ENCODE data around the gene E2F8.

The E2F8 gene

GRCh38 chr11:19218786-19219460 is 21.8 kb downstream of the E2F8 start:
- DNase-seq, result peak; percentile 28

DNA sequence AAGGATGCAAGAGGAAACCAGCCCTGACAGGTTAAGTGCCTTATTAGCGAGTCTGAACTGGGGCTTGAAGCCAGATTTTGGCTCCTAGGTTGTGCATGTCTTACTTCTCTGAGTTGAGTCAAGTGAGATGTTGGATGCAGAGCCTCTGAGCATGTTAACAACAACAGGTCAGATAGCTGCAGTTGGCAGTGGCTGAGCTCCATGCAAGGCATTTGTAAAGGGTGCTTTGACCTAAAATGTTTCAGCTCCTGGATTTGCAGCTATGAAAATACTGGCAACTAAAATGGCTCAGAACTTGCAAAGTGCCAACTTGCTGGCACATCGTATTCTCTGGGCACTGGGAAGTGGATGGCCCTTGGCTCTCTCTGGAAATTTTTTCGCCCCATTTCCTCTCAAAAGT is 22.5 kb downstream of the E2F8 start:
- no peak for DNase-seq

DNA sequence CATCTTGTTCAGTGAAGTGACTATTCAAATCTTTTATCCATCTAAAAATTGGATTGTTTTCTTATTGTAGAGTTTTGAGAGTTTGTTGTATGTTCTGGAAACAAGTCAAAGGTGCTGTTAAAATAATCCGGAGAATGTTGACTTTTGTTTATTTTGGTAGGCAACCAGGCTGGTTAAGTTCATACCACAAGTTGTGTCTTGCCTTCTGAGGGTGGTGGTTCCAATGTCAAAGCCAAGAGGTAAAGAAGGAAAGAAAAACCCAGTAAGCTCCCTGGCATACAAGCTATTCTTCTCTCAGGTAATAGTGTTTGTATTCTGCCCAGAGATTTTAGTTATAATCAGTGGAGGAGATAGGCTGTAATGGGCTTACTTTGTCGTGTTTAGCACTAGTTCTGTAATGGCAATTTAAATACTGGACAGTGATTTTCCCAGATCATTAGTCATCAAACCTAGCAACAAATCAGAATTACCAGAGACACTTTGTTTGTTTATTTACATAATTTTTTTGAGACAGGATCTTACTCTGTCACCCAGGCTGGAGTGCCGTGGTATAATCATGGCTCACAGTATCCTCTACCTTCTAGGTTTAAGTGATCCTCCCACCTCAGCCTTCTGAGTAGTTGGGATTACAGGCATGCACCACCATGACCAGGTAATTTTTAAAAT is 23.9 kb downstream of the E2F8 start:
- DNase-seq, result no peak

GRCh38 chr11:19216021-19216420 is 24.7 kb downstream of the E2F8 start:
- DNase-seq, result no peak

DNA sequence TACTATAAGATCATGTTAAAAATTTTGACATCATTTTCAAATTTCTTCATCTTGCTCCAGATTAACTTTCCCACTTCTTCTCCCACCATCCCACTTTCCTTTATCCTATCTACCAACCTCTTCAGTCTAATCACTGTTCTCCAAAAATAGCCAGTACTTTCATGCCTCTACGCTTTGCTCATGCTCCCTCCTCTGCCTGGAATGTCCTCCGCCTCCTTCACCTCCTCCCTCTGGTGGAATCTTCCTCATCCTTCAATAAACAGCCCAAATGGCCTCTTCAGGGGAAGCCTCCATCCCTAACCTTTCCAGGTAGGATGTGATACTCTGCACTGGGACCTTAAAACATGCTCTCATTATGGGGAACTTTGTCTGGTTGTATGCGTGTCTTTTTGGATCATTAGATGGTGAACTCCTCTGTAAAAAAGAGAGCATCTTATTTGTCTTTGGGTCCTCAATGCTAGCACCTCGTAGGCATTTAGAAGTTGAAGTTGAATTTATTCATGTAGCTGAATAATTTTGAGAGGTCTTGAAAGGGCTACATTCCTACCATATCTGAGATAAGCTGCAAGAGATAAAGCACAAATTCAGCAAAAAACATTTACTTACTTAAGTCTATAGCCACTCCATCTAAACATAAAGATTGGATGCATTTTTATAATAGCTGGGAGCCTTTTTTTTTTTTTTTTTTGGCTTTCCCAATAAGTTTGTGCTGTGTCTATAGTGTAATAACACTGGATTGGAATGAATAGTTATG is 31.0 kb downstream of the E2F8 start:
- DNase-seq, result no peak

- no peak for DNase-seq
These were observed 31.7 kb downstream of the E2F8 start for GRCh38 chr11:19208959-19209546.

DNA sequence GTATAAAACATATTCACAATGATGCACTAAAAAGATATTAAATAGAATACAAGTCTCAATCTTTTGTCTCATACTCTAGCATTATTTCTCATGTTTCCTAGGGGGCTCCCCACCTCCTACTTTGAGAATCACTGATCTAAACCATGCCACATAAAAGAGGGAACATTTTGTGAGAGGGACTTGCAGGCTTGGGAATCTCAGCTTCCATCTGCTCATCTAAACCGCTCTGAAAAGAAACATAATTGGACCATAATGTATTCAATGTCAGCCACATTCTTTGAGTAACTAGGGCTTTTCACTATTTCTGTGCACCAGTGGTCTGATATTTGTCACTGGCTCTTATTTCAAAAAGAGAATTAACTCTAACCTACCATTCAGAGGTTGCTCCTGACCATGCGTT is 32.6 kb downstream of the E2F8 start:
- DNase-seq, result no peak

DNA sequence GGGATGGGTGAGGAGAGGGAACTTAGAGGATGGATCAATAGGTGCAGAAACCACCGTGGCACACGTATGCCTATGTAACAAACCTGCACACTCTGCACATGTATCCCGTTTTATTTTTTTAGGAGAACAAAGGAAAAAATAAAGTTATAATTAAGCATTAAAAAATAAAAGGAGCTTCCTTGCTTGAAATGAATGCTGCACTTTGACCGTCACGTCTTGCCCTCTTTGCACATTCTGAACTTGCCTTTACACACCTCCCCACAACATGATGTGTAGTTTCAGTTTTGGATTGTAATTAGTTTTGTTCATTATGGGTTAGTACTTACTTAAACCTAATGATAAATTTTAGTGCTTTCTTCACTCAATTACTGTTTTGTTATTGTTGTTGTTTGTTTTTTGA is 35.9 kb downstream of the E2F8 start:
- DNase-seq, result no peak

DNA sequence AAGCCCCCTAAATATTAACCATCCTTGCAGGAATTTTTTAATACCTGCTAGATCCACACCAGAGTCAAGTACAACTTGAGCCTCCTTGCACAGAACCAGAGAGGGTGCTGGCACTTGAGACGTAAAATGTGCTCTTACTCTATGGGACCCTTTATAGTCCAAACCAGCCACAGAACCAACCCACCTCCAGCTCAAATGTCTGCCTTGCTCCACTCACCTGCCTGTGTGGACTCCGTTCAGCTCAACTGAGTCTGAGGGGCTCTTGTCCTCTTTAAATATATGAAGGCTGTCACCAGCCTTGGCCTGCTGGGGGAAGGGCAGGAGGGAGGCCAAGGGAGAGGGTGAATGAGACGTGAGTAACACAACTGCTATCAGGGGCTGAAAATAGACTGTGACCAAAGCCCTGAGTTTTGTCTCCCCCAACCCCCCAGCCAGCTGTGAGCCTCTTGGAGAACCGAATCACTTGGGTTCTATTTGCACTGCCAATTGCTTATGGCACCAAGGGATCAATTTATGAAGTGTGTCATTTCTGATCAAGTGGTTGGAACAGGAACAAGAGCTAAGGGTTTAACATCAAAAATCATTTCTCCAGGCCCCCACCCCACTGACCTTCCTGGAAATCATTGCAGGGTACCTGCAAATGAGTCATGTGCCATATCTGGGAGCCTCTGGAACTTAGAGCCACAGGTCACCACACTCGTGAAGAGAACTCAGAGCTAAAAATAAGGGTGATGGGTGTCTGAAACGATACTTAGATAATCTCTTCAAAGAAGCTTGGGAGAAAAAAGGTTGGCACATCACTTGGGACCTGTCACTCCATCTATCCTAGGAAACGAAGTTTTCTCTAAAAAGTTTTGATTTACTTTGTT is 38.8 kb downstream of the E2F8 start, which contains the start of gene CSRP3:
CSRP3 (minus strand) TSS at position 247 of the 869 bp plus-strand sequence. CDS start 9,535 bp downstream, outside the sequence.
- DNase-seq, result no peak

- DNase-seq, result no peak
These were observed 40.1 kb downstream of the E2F8 start for GRCh38 chr11:19200410-19201201.

DNA sequence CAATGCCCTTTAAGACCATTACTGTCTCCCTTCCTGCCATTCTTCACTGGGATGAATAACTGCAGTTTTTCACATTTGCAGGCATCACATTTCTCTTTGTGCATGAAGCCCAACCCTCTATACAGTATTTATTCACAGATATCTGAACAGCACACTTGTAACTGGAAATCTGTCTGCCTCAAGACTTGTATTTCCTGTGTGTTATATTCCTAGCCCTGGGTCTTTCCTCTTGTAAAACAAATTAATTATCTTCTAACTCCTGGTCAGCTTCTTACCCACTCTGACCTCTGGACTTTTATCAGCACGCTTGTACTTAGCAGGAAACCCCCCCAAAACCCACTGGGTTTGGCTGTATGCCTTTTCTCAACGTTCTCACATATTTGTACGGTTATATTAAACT is 41.0 kb downstream of the E2F8 start:
- DNase-seq, result no peak

GRCh38 chr11:19199048-19199447 is 41.7 kb downstream of the E2F8 start:
- DNase-seq, result no peak

GRCh38 chr11:19196432-19196831 is 44.3 kb downstream of the E2F8 start:
- no peak for DNase-seq

DNA sequence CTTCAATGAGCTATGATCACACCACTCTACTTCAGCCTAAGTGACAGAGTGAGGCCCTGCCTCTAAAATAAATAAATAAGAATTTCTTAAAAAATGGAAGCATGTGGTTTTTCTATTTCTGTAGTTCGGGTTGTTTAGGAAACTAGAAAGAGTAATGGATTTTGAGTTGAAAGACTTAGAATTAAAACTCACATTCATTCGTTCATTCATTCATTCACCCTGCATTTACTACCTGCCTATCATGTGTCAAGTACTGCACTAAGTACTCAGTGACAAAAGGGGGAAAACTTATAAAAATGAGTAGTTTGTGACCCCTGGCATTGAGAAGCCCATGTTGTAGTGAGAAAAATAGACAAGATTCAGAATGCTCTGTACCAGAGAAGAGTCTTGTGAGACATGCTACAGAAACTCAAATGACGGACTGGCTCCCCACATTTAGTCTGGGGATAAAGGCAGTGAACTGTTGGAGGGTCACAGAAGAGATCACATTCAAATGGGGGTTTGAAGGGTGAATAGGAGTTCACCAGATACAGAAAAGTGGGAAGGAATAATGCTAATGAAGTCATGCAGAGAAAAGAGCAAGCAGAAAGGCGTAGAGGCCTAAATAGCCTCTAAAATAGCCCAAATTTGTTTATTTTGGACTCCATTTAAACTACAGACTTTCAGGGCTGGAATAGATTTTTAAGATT is 46.0 kb downstream of the E2F8 start:
- DNase-seq, result no peak

DNA sequence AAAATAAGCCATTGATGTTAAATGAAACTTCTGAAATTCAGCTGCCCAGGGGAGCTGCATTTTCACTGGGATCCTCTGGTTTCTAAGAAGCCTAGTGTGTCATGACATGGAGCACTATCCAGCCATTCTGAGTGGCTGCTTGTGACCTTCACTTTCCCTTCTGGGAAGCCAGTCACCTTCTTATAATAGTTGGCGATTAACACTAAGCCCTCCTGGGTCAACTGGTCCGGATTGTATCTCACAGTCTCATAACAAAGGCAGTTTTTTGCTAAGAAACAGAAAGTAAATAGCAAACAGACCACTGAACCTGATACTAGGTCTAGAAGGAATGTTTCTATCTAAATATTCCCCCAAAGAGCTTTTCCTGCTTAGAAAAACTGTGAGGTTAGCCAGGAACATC is 46.8 kb downstream of the E2F8 start:
- no peak for DNase-seq

DNA sequence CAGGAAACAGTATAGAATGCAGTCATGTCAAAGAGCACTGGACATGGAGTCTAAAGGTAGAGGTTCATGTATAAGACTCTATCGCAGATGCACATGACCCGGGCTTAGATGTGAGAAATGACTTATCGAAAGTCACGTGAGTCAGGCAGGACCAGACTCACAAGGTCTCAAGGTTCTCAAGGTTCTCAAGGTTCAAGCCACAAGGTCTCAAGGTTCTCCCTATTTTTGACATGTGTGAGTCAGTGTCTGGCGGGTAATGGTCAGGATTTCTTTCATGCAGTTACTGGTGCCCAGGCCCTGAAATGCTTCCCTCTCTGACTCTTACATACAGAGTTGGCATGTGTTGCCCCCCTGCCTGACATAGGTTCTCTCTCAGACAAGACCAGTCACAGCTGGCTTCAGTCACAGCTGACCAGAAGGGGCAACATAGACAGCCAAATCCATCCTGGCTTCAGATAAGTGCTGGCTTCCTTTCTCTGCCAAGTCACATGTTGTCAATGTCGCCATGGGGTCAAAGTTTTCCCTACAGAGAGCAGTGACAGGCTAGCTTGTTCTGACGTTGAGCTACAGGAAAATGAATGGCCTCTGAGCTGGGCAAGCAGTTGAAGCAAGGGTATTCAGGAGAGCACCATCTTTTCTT is 49.1 kb downstream of the E2F8 start:
- DNase-seq, result no peak

GRCh38 chr11:19187833-19188258 is 52.9 kb downstream of the E2F8 start:
- DNase-seq, result no peak

DNA sequence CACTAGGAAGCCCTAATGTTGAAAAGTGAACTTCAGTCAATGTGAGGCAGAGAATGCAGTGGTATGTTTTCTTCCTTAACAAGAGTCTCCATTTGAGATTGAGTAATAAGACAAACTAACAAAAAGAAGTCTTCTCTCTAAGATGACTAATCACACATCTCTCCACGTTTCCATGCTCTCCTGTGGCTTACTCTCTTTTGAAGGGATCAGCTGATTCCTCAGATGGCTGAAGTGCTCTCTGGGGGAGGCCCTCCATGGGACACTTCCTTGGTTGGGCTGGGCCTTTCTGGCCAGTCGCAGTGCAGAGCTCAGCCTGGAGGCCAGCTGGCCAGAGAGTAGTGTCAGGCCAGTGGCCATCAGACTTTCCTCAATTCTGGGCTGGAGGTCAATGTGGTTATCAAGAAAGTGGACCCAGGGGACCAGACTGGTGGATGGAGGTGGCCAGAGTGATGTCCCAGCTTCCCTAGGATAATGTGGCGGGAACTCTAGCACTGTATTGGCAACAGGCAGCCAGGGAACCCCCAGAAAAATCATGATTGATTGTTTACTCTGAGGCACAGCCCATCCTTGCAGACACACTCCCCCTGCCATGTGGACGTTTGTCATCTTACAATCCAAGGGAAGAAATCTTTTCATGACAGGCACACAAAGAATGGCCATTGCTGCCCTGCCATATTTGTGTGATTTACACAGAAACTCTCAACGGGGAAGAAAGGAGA is 53.5 kb downstream of the E2F8 start:
- no peak for DNase-seq

DNA sequence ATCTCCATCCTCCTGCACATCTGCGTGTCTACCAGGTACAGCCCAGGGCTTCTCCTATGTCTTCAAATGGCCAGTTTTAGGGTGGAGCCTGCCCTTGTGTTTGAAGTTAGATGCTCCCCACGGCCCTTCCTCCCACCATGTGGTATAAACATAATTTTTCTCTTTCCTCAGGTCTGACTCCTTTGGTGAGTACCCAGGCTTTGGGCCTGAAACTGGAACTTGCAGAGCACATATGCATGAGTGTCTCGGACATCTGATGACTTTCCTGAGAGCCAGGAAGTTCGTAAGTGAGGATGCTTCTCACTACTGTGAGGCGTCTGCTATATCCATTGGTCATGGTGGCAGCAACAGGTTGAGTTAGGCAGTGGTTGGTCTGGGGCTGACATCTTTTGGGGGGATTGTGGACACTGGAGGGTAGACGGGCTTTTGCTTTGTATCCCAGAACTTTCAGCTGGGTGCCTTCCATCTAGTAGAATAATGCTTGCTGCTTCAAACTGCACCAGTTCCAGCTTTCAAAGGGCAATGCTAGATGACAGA is 55.2 kb downstream of the E2F8 start:
- no peak for DNase-seq

GRCh38 chr11:19185036-19185435 is 55.7 kb downstream of the E2F8 start:
- DNase-seq, result no peak
